Activated T-helper 9 cell treated with anti-CD3 and anti-CD28 coated beads, Interleukin-2, amount 50 U/mL, for 16 hours (primary cell): Measurements from ENCODE around the gene RAD51B.
A peak's percentile ranks its signal among the peaks of the same experiment; 100 is the strongest.

ENCODE experiments used
- DNase-seq: peaks from one replicate; pipeline ENCODE4 v3.0.0-alpha.2; 2020; ENCODE audit warnings: low read depth

Gene RAD51B

DNA sequence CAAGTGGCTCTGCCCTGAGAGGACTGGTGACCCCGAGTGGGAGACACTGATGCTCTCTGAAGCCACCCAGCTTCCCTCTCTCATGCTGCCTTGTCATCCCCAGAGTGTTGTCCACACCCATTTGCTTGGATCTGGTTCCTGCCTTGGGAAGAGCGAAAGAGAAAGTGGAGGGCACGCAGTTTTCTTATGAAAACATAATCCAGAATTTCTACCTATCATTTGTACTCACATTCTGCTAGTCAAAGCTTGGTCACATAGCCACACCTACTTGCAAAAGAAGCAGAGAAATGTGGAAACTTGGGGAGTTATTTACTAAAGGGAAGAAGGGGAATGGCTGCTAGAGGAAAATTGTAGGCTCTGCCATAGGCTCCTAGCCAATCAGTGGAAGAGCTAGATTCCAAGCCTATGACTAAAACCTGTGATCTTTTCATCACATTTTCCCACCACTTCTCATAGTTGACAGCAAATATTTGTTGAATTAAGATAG lies 647.0 kb downstream of the RAD51B start:
- DNase-seq = no peak

DNA sequence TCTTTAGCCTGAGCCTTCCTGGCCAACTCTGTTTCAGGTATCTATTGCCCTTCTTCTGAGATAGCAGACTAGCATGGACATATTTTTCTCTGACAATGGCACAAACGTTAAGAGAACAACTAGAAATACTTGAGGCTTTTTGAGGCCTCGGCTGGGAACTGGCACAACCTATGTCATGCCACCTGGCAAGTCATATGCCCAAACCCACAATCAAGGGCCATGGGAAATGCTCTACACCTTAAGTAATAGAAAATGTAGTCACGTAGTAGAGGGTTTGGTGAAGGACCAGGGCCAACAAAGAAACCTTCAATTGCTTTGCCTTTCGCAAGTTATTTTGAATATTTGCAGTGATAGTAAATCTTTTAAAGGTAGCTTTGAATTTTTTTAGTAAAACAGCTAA lies 647.8 kb downstream of the RAD51B start:
- no peak for DNase-seq

GRCh38 chr14:68468437-68469207 lies 649.0 kb downstream of the RAD51B start:
- DNase-seq = peak; percentile 3

DNA sequence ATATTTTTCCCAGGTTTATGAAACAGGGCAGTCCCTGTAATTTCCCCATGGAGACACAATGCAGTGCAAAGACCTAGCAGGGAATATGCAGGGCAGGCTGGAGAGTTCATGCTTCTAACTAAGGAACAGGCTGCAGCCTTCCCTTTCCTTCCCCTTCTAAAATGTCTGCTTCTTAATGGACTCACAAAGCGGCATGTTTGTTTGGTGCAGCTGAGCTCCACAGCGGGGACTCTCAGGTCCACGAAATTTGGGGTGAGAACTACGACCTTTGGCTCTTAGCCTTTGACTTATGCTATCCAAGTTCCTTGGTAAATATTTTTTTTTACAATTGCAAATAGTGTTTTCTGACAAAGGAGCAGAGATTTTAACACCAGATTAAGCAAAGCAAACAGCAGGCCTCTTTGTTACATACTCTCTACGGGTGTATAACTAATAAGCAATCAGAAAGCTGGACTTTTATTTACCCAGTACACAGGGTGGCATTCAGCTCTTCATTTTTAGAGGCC lies 649.7 kb downstream of the RAD51B start:
- no peak for DNase-seq

GRCh38 chr14:68470361-68470760 lies 650.8 kb downstream of the RAD51B start:
- DNase-seq = no peak

GRCh38 chr14:68471029-68471963 lies 651.7 kb downstream of the RAD51B start:
- no peak for DNase-seq

DNA sequence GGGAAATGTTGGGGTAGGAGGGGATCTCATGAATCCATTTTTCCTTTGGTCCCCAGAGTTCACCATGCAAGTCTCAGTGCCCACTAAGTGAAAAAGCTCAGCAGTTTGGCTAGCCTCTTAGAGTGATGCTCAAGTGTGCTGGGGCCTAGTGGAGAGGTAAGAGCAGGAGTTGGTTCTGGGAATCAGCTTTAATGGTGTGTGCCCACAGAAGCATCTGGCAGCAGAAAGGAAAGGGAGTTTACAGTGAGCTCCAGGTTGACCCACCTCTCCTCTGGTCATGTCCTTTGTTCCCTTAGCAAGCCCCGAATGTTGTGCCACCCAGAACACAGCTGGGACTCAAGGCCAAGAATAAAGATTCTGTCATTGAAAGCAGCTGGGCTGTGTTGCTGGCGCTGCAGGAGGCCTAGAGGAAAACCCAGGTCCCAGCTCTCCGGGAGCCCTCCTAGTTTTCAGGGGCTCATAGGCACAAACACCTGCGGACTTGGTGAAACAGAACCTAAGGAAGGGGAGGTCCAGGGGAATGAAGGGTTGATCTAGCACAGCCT lies 652.5 kb downstream of the RAD51B start:
- DNase-seq = no peak

- no peak for DNase-seq
Measured at GRCh38 chr14:68473069-68473468, 653.5 kb downstream of the RAD51B start.

GRCh38 chr14:68473794-68474193 lies 654.2 kb downstream of the RAD51B start:
- no peak for DNase-seq

GRCh38 chr14:68474741-68475140 lies 655.2 kb downstream of the RAD51B start:
- no peak for DNase-seq

DNA sequence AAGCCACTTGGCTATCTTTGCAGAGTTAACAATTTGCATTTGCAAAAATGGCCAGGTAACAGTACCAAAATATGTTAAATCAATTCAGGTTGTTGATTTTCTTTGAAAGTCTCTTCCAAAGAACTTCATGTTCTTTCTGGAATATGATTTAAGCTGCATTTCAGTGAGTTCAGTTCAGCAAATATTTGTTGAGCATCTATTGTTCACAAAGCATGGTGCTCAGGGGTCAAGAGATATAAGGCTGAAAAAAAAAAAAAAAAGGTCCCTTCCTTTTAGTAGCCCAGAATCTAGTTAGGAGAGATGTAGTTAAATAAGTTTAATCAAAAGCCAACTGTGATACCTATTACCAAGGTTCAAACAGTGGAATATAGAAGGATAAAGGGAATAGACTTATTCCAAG lies 656.2 kb downstream of the RAD51B start:
- DNase-seq = no peak

DNA sequence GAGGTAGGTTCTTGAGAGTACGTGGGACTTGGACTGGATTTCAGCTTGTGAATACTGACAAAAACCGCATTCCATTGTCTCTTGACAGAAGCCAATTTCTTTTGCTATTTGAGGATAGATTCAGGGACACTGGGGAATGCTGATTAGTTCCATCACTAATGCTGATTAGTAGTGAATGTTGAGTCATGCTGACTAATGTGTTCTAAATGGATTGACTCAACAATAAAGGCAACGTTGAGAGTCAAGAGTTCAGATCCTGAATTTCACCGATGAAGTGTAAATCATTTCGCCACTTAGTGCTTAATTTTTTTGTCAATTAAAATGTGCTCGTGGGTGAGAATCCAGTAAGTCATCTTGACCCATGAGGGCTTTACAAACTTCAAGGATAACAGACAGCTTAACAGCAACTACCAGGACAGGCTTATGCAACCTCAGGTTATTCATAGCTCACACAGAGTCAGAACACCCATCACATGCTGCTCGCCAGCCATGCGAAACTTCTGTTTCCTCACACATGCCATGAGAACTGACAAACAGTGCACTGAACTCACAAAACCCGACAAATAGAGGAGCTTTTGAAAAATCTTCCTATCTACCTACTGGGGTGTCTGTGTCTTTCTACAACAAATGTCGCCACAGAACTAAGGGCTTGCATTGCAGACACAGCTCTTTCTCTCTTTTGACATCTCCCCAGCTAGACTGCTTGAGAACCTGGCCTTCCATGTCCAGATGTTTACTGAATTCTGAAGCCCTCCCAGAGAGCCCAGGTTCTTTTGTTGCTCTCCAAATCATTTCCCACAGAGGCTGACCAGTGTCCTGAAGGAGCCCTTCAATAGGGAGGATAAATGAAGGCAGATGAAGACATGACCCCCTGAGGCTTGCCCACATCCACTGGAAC lies 656.9 kb downstream of the RAD51B start:
- no peak for DNase-seq

DNA sequence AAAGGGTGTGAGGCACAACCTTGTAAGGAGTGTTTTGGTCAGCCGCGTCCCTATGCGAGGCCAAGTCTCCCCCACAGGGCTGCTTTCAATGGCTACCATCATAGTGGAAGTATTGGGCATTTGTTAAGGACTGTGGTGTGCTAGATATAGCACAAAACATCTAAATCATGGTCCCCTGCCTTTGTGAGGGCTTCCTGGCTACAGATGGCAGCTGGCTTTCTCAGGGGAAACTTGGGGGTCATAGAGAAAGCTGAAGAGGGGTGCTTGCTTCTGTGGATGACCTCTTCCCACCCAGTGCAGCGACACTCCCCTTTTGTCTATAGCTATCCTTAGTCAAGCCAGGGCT lies 657.5 kb downstream of the RAD51B start:
- DNase-seq = no peak

DNA sequence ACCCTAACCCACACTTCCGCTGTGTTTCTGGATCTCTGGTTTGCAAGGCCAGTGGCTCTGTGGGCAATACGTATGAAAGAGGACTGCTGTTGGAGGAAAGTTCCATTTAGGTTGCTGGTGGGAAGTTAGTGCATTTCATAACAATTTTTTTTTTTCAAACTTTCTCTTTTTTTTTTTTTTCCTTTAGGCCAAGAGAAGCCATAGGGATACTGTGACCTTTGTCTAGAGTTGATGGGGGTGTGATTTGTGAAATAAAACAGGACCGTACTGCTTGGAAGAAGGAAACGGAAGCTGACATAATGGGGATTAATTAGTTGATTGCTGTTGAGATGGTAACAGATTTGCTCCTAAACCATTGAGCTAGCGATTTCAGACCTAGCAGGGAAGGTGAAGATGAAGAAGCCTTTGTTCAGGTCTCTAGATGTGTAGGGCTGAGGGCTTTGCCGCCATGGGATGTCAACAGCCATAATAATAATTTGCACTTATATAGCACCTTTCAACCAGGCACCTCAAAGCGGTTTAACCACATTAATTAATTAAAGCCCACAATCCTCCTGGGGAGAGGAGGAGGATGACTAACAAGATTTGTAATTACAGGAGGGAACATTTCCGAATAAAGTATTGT lies 658.0 kb downstream of the RAD51B start:
- no peak for DNase-seq

DNA sequence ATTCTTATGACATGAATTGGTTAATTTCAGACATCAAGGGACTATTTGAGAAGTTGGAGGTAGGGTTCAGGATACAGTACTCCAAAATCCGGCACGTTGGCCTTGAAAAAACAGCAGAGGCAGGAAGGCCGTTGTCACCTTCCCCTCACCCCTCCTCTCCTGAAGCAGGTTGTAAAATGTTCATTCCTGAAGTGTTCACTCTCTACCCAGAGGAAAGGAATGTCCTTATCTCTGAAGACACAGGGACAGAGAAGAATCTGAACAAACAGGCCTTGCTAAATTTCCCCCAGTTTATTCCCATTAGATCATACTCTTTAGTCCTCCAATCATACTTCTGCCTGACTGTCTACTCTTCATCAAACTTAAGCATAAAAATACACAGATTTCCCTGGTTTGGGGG lies 659.7 kb downstream of the RAD51B start:
- DNase-seq = no peak

GRCh38 chr14:68482018-68482417 lies 662.4 kb downstream of the RAD51B start:
- no peak for DNase-seq

DNA sequence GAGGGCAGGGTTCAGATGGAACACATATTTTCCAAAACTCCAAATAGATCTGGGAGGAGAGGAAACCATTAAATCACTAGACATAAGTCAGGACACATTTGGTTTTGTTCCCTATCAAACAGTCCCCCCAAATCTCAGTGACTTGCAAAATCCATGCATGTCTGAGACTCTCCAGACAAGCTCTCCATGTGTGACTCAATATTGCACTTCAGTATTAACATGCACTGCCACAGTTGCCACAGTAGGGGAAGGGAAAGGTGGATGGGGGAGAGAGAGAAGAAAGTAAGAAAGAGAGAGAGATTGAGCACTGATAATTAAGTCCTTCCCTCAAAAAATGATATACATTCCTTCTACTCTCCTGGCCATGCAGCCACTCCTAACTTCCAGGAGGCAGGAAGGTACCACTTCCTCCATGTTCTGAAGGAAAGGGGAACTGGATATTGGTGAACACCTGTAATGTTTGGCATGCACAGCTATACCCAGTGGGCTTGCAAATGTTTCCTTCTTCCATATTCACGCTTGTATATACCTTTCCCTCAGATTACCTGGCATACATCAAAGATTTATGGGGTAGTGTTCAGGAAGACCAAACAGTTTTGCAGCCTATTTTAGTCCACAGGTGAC lies 663.3 kb downstream of the RAD51B start:
- no peak for DNase-seq

GRCh38 chr14:68486033-68486732 lies 666.6 kb downstream of the RAD51B start:
- DNase-seq = no peak

- DNase-seq = no peak
Measured at GRCh38 chr14:68486809-68487208, 667.2 kb downstream of the RAD51B start.
